ENCODE measurements around the gene ZNF362.

ZNF362 gene

DNA sequence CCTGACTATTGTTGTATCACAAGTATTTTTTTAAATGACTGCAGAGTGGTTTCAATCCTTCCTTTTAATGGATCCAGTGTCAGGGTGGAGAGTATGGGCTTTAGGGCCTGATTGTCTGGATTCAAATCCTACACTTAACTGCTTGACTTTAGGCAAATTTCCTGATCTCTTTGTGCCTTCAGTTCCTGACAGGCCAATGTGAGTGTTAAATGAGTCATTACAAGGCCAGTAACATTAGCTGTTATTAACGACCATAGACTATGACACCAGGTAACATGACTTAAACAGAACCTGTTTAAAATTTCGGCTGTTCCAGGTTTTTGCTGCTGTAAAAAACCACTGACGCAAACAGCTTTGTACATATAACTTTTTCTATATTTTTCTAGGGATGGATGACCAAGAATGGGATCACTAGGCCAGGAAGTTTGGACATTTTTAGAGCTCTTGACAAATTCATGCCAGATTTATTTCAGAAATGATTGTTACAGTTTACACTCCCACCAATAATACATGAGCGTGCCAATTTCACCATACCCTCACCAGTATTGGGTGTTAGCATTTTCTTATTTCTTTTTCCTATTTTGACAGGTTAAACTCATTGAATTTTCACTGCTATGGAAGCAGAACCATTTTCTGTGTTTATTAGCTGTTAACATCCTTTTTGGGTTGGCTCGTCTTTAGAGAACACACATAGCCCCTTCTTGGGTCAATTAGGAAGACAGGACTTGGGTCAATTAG, 11.3 kb downstream of the ZNF362 start:
- DNase-seq: no peak

DNA sequence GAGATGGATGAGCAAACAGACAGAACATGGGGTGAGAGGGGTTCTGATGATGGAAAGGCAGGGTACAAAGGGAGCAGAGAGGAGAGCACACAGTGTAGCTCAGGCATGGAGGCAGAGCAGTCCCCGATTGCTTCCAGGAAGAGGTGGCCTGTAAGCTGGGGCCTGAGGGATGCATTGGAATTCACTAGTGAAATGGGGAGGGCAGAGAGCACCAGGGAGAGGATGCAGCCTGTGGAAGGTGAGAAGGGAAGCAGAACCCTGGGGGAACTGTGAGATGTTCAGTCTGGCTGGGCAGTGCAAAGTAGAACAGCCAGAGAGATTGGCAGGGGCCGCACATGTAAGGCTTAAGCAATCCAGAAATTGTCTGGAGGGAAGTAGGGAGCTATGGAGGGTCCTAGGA, 12.2 kb downstream of the ZNF362 start:
- no peak for DNase-seq

GRCh38 chr1:33268927-33269610, 12.8 kb downstream of the ZNF362 start:
- no peak for DNase-seq

- no peak for DNase-seq
Measured at GRCh38 chr1:33269621-33270020, 13.3 kb downstream of the ZNF362 start.

- DNase-seq: no peak
Measured at GRCh38 chr1:33270379-33270778, 14.1 kb downstream of the ZNF362 start.

GRCh38 chr1:33270808-33271465, 14.6 kb downstream of the ZNF362 start:
- DNase-seq: no peak

DNA sequence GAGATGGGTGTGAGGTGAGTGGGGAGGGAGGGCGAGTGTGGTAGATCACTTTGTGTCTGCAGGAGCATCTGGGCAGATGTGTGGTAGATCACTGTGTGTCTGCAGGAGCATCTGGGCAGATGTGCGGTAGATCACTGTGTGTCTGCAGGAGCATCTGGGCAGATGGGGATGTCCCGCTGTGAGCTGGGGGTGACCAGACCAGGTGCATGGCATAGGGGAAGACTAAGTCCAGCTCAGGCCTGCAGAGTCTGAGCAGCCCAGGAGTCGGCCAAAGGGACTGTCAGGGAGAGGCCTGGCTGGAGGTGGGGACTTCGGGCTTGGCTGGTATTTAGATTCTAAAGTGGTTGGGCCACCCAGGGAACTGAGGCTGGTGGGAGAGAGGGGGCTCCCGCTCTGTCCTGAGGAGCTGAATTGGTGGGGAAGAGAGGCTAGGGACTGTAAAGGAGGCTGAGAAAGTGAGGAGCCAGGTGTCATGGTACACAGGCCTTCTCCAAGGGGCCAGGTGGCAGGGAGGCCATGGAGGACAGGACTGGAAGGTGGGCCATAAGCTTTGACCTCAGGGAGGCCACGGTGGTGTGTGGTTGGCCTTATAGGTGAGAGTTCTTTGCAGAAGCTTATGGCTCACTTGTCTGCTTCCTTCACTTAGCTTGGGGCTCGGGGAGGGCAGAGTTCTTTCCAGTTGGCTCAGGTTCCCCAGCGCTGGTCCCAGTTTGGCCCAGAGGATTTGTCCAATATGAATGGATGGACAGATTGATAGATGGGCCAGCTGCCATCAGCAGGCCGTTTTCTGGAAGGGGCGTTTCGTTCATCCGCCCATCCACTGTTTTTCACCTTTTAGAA, 15.6 kb downstream of the ZNF362 start:
- no peak for DNase-seq

GRCh38 chr1:33272509-33272908, 16.2 kb downstream of the ZNF362 start:
- DNase-seq: no peak

DNA sequence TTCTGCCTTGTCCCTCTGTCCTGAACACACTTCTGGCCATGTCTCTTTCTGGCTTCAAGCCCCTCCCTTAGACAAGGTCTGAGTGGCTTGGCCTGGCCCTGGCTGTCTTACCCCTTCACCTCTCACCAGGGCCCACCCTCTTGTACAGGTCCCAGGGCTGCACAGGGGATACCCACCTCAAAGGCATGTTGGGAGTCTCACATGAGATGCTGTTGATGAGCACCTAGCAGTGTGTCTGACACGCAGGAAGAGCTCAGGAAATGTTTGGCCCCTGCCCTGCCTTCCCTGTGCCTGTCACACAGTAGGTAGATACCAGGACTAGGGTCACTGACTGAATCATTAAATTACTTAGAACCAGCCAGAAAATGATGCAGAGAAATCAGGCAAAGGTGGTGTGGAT, 16.6 kb downstream of the ZNF362 start:
- no peak for DNase-seq

- no peak for DNase-seq
Measured at GRCh38 chr1:33273406-33273805, 17.1 kb downstream of the ZNF362 start.

- no peak for DNase-seq
Measured at GRCh38 chr1:33273961-33274371, 17.7 kb downstream of the ZNF362 start.

DNA sequence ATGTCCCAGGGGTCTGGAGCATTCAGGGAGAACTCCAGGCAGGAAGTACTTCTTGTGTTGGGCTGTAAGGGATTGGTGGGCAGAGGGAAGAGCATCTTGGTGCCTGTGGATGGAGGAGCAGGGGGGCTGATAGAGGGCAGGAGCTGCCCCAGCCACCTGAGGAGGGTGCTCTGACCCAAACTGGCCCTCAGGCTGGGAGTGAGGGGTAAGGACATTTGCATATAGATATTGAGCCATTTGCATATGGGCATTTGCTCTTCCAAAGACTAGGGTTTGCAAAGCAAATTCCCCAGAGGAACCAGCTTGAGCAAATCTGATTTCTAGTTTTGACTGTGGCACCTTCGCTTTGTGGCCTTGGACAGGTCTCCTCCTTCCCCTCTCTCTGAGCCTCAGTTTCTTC, 18.2 kb downstream of the ZNF362 start:
- no peak for DNase-seq

DNA sequence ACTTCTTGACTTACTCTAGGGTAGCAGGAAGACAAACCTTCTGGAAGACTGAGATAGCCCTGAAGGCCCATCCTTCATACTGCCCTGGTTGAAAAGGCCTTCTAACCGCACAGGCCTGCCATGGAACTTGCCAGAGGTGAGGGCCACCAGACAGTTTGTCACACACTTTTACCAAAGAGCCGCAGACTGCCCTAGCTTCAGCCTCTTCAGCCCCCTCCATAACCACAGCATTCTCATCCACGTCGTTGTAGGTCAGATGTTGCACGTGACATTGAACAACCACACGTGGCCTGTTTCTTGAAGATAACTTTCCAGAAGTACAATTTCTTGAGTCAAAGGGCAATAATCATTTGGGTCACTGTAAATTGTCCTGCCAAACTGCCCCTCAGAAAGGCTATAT, 18.9 kb downstream of the ZNF362 start:
- no peak for DNase-seq

GRCh38 chr1:33275706-33276572, 19.6 kb downstream of the ZNF362 start:
- DNase-seq: no peak

GRCh38 chr1:33276573-33277298, 20.4 kb downstream of the ZNF362 start:
- no peak for DNase-seq

- DNase-seq: no peak
Measured at GRCh38 chr1:33277488-33278084, 21.3 kb downstream of the ZNF362 start.

DNA sequence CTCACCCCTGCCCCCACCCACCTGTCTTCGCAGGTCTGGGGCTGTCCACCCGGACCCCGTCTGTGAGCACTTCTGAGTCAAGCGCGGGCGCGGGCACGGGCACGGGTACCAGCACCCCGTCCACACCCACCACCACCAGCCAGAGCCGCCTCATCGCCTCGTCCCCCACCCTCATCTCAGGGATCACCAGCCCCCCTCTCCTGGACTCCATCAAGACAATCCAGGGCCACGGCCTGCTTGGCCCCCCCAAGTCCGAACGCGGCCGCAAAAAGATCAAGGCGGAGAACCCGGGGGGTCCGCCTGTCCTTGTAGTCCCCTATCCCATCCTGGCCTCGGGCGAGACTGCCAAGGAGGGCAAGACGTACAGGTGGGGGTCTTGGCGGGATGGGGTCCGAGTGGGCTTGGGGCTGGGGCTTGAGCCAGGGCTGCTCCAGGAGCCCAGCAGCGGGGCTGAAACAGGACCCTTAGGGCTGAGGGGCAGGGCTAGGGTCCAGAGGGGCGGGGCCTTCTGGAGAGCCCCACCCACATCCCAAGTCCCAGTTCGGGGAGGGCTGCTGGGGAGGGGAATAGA, 23.9 kb downstream of the ZNF362 start:
- DNase-seq: no peak

DNA sequence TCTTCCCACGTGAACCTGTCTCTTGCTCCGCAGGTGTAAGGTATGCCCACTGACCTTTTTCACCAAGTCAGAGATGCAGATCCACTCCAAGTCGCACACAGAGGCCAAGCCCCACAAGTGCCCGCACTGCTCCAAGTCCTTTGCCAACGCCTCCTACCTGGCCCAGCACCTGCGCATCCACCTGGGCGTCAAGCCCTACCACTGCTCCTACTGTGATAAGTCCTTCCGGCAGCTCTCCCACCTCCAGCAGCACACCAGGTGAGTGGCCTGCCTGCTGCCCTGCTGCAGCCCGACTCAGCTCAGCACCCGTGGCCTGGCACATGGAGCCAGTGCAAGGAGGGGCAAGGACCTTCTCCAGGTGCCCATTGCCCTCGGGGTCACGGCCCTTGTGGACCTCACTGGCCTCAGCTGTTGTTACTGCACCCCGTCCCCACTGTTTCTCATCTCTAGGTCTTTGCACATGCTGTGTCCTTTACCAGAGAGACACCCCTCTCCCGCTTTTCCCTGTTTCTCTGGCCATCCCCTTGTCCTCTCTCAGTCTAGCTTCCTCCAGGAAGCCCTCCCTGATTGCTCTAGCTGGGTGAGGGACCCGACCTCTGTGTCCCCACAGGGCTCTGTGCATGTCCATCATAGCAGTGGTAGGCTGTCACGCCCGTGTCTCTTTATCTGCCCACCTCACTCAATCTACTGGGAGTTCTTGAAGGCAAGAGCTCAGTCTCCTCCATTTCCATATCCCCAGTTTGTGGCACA, 25.4 kb downstream of the ZNF362 start:
- DNase-seq: no peak
